ENCODE measurements around the gene TGFBR3.

The TGFBR3 gene

GRCh38 chr1:91700771-91701471 is 185.0 kb downstream of the TGFBR3 start:
- TF ChIP-seq CTCF (IDR thresholded peaks at IDR 0.05; ENCODE audit: low read depth, low read length) = no peak
- DNase-seq (ENCODE audit: extremely low read depth, low read depth) = peak; percentile 69

GRCh38 chr1:91700332-91700731 is 185.6 kb downstream of the TGFBR3 start:
- DNase-seq (ENCODE audit: extremely low read depth, low read depth) = no peak

GRCh38 chr1:91699339-91699974 is 186.5 kb downstream of the TGFBR3 start:
- TF ChIP-seq CTCF (IDR thresholded peaks at IDR 0.05; ENCODE audit: low read depth, low read length) = no peak
- peak; percentile 91 for DNase-seq (ENCODE audit: extremely low read depth, low read depth)

More at GRCh38 chr1:91700332-91700731, 185.6 kb downstream of the TGFBR3 start:
- peak; percentile 30 for TF ChIP-seq CTCF (IDR thresholded peaks at IDR 0.05; ENCODE audit: low read depth, low read length)

- no peak for TF ChIP-seq CTCF (IDR thresholded peaks at IDR 0.05; ENCODE audit: low read depth, low read length)
- no peak for DNase-seq (ENCODE audit: extremely low read depth, low read depth)
These were observed 188.1 kb downstream of the TGFBR3 start for GRCh38 chr1:91697861-91698260.

GRCh38 chr1:91697416-91697815 is 188.5 kb downstream of the TGFBR3 start:
- no peak for DNase-seq (ENCODE audit: extremely low read depth, low read depth)
- no peak for TF ChIP-seq CTCF (IDR thresholded peaks at IDR 0.05; ENCODE audit: low read depth, low read length)

GRCh38 chr1:91696321-91696720 is 189.6 kb downstream of the TGFBR3 start:
- no peak for DNase-seq (ENCODE audit: extremely low read depth, low read depth)
- no peak for TF ChIP-seq CTCF (IDR thresholded peaks at IDR 0.05; ENCODE audit: low read depth, low read length)

- no peak for DNase-seq (ENCODE audit: extremely low read depth, low read depth)
These were observed 192.4 kb downstream of the TGFBR3 start for GRCh38 chr1:91693557-91693956.

More at GRCh38 chr1:91693557-91693956, 192.4 kb downstream of the TGFBR3 start:
- TF ChIP-seq CTCF (IDR thresholded peaks at IDR 0.05; ENCODE audit: low read depth, low read length) = no peak
